ENCODE results near the gene PLEKHA6.

PLEKHA6 gene

DNA sequence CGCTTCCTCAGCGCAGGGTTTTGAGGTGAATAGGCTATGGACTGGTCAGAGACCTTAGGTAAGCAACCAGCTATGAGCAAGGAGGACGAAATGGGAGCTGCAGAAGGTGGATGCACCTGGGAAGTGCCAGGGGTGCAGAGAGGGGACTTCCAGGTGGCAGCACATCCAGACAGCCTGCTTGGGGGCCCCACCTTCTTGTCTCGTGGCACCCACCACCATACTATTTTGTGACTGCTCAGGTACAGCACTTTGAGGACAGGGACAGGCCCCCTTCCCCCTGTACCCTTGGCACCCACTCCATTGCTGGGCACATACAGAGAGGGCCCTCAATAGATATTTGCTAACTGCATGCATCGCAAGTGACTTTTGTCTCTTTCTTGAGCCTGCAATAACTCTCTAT, 162.7 kb downstream of the PLEKHA6 start:
- Histone ChIP-seq H4K12ac (ENCODE audit: low read depth, low read length) (no peak overlapping the region), H4K91ac (ENCODE audit: low read depth, low read length) (no peak overlapping the region), H3K9me3 (ENCODE audit: insufficient read depth, low read depth, low read length) (peaks cover 5% of the 10 kb centered on the region), H3K4me3 (ENCODE audit: low read depth, low read length) (no peak overlapping the region), H3K79me2 (ENCODE audit: control insufficient read depth, insufficient read depth, low read length, poor library complexity) (peaks cover 2% of the 10 kb centered on the region), H2AFZ (ENCODE audit: insufficient read depth, low read length, poor library complexity) (no peak overlapping the region), H2BK12ac (ENCODE audit: low read length) (peak overlapping the region; percentile 26), H3K9ac (ENCODE audit: low read length) (no peak overlapping the region), H3K4me2 (ENCODE audit: low read length) (no peak overlapping the region), H3K27me3 (ENCODE audit: insufficient read depth, low read length) (no peaks in the 10 kb centered on the region), H3K4ac (ENCODE audit: low read depth, low read length) (no peak overlapping the region), H2BK120ac (ENCODE audit: insufficient read depth, low read length, poor library complexity) (no peak overlapping the region), H3K36me3 (ENCODE audit: control insufficient read depth in 1 of 2, insufficient read depth in 2 of 2, low read length in 2 of 2) (no peaks in the 10 kb centered on the region), H3K79me1 (ENCODE audit: low read length) (peaks cover 18% of the 10 kb centered on the region), H3K4me1 (ENCODE audit: control insufficient read depth in 1 of 2, insufficient read depth in 2 of 2, low read length in 2 of 2) (peaks cover 23 to 30% of the 10 kb centered on the region in 2 experiments), H3K14ac (ENCODE audit: low read length) (no peak overlapping the region), H3K27ac (ENCODE audit: low read depth, low read length) (no peak overlapping the region), H2AK5ac (ENCODE audit: low read length) (peak overlapping the region; percentile 31), H4K8ac (ENCODE audit: low read depth, low read length) (no peak overlapping the region), H3K18ac (ENCODE audit: low read length) (no peak overlapping the region), H2BK5ac (ENCODE audit: low read depth, low read length, poor library complexity) (no peak overlapping the region), H3K23ac (ENCODE audit: low read length) (no peak overlapping the region)
- WGBS (ENCODE audit: extremely low coverage, insufficient coverage, insufficient read length): no CpG with 5 or more reads among the region's 5 CpGs
- no peak for DNase-seq

DNA sequence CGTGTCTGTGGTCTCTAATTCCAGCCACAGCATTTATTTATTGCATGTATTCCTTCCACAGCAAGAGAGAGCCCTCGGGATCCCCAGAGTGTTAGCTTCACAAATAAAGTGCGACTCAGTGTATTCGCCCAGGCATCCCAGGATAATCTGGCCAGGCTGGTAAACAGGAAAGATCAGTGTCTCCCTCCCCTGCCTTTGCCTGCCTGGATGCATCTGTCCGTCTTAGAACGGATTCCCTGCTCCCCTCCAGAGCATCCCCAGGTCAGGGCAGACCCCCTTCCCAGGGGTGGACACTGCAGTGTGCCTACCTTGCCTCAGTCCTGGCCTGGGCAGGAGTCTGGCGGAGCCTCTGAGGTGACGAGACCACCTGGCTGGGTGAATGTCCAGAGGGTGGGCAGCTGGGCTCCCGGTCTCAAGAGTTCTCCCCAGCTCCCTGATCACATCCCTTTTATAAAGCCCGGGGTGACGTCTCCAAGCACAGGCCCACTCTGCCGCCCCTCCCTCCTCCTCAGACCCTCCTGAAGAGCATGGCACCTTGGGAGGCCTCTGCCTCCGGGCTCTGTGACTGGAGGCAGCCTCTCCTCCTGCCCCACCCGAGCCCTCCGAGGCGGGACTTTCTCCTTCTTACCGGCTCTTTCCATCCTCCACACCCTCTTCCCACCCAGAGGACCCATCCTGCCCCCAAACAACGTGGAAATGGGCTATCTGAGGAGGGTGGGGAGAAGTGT, 163.5 kb downstream of the PLEKHA6 start, which contains the start of gene KISS1:
KISS1 (minus strand) TSS at position 424 of the 728 bp plus-strand sequence. CDS start 3,615 bp downstream, outside the sequence.
- H3K23ac ChIP-seq (ENCODE audit: low read length): peak within 1 kb of the TSS; percentile 55
- H3K27ac ChIP-seq (ENCODE audit: low read depth, low read length): no peak within 1 kb of the TSS
- H3K79me1 ChIP-seq (ENCODE audit: low read length): peaks cover 18% of the 10 kb centered on the region
- peaks cover 23 to 30% of the 10 kb centered on the region in 2 experiments for H3K4me1 ChIP-seq (ENCODE audit: control insufficient read depth in 1 of 2, insufficient read depth in 2 of 2, low read length in 2 of 2)
- no CpG with 5 or more reads among the region's 18 CpGs for WGBS (ENCODE audit: extremely low coverage, insufficient coverage, insufficient read length)
- H3K4me2 ChIP-seq (ENCODE audit: low read length): no peak within 1 kb of the TSS
- no peak within 1 kb of the TSS for H2AFZ ChIP-seq (ENCODE audit: insufficient read depth, low read length, poor library complexity)
- no peak within 1 kb of the TSS for H2BK120ac ChIP-seq (ENCODE audit: insufficient read depth, low read length, poor library complexity)
- no peak within 1 kb of the TSS for H3K4ac ChIP-seq (ENCODE audit: low read depth, low read length)
- H2AK5ac ChIP-seq (ENCODE audit: low read length): peak within 1 kb of the TSS; percentile 65
- H4K91ac ChIP-seq (ENCODE audit: low read depth, low read length): peak within 1 kb of the TSS; percentile 65
- no peaks in the 10 kb centered on the region for H3K36me3 ChIP-seq (ENCODE audit: control insufficient read depth in 1 of 2, insufficient read depth in 2 of 2, low read length in 2 of 2)
- H3K27me3 ChIP-seq (ENCODE audit: insufficient read depth, low read length): no peaks in the 10 kb centered on the region
- peak within 1 kb of the TSS; percentile 7 for H4K8ac ChIP-seq (ENCODE audit: low read depth, low read length)
- no peak within 1 kb of the TSS for H3K9ac ChIP-seq (ENCODE audit: low read length)
- peak within 1 kb of the TSS; percentile 47 for H3K4me3 ChIP-seq (ENCODE audit: low read depth, low read length)
- peak within 1 kb of the TSS; percentile 18 for H3K14ac ChIP-seq (ENCODE audit: low read length)
- H2BK12ac ChIP-seq (ENCODE audit: low read length): peak within 1 kb of the TSS; percentile 26
- H4K12ac ChIP-seq (ENCODE audit: low read depth, low read length): no peak within 1 kb of the TSS
- peak in 1 of 2 donors; percentile 23 for DNase-seq
- H3K79me2 ChIP-seq (ENCODE audit: control insufficient read depth, insufficient read depth, low read length, poor library complexity): peaks cover 2% of the 10 kb centered on the region
- peaks cover 5% of the 10 kb centered on the region for H3K9me3 ChIP-seq (ENCODE audit: insufficient read depth, low read depth, low read length)
- H2BK5ac ChIP-seq (ENCODE audit: low read depth, low read length, poor library complexity): no peak within 1 kb of the TSS
- H3K18ac ChIP-seq (ENCODE audit: low read length): peak within 1 kb of the TSS; percentile 16

DNA sequence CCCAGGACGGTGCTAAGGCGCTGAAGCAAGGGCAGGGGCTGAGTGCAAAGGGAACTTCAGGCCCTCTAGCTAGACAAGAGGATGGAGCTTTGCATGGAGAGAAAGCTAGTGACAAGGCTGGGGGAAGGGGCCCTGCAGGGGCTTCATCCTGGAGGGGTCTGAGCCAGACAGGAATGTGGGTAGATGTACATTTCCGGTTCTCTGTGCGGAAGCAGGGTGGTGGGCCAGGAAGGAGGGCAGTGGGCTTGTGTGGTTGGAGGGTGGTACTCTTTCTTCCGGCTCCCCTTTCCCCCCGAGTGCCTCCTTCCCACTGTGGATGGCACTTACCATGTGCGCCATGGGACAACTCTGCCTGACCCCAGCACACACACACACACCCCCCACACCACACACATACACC, 165.0 kb downstream of the PLEKHA6 start:
- WGBS (ENCODE audit: extremely low coverage, insufficient coverage, insufficient read length): no CpG with 5 or more reads among the region's 7 CpGs
- H3K79me1 ChIP-seq (ENCODE audit: low read length): peaks cover 18% of the 10 kb centered on the region
- no peak overlapping the region for H3K4me2 ChIP-seq (ENCODE audit: low read length)
- H2BK12ac ChIP-seq (ENCODE audit: low read length): no peak overlapping the region
- no peaks in the 10 kb centered on the region for H3K36me3 ChIP-seq (ENCODE audit: control insufficient read depth in 1 of 2, insufficient read depth in 2 of 2, low read length in 2 of 2)
- no peak overlapping the region for H2BK5ac ChIP-seq (ENCODE audit: low read depth, low read length, poor library complexity)
- H2AFZ ChIP-seq (ENCODE audit: insufficient read depth, low read length, poor library complexity): no peak overlapping the region
- H3K9me3 ChIP-seq (ENCODE audit: insufficient read depth, low read depth, low read length): peaks cover 5% of the 10 kb centered on the region
- H4K12ac ChIP-seq (ENCODE audit: low read depth, low read length): no peak overlapping the region
- no peak overlapping the region for H3K18ac ChIP-seq (ENCODE audit: low read length)
- no peak overlapping the region for H2AK5ac ChIP-seq (ENCODE audit: low read length)
- no peak overlapping the region for H3K27ac ChIP-seq (ENCODE audit: low read depth, low read length)
- no peak overlapping the region for H3K9ac ChIP-seq (ENCODE audit: low read length)
- H3K79me2 ChIP-seq (ENCODE audit: control insufficient read depth, insufficient read depth, low read length, poor library complexity): peaks cover 2% of the 10 kb centered on the region
- peaks cover 3% of the 10 kb centered on the region for H3K27me3 ChIP-seq (ENCODE audit: insufficient read depth, low read length)
- no peak overlapping the region for H3K14ac ChIP-seq (ENCODE audit: low read length)
- peak overlapping the region; percentile 47 for H3K4me3 ChIP-seq (ENCODE audit: low read depth, low read length)
- no peak overlapping the region for H2BK120ac ChIP-seq (ENCODE audit: insufficient read depth, low read length, poor library complexity)
- peak overlapping the region; percentile 55 for H3K23ac ChIP-seq (ENCODE audit: low read length)
- no peak overlapping the region for H4K91ac ChIP-seq (ENCODE audit: low read depth, low read length)
- H3K4ac ChIP-seq (ENCODE audit: low read depth, low read length): no peak overlapping the region
- no peak overlapping the region for H4K8ac ChIP-seq (ENCODE audit: low read depth, low read length)
- H3K4me1 ChIP-seq (ENCODE audit: control insufficient read depth in 1 of 2, insufficient read depth in 2 of 2, low read length in 2 of 2): peaks cover 23 to 29% of the 10 kb centered on the region in 2 experiments
- no peak for DNase-seq

DNA sequence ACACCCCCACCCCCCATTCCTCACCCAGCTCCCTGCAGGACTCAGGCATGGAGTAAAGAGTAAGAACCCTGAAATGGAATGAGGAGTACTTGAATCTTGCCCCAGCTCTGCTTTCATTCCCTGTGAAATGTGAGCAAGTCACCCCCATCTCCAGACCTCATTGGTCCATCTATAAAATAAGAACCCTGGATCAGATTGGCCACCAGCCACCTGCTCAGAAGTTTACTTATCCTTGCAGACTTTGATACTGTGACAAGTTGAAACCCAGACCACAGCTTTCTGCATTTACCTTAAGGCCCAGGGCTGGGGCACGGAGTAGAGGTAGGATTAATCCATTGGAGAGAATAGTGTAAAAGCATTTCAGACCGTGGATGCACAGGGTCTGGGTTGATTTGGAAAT, 165.6 kb downstream of the PLEKHA6 start:
- Histone ChIP-seq H3K4me2 (ENCODE audit: low read length) (no peak overlapping the region), H2AK5ac (ENCODE audit: low read length) (no peak overlapping the region), H3K9ac (ENCODE audit: low read length) (no peak overlapping the region), H3K18ac (ENCODE audit: low read length) (no peak overlapping the region), H2BK5ac (ENCODE audit: low read depth, low read length, poor library complexity) (no peak overlapping the region), H3K9me3 (ENCODE audit: insufficient read depth, low read depth, low read length) (peaks cover 5% of the 10 kb centered on the region), H3K4ac (ENCODE audit: low read depth, low read length) (no peak overlapping the region), H3K4me3 (ENCODE audit: low read depth, low read length) (no peak overlapping the region), H3K36me3 (ENCODE audit: control insufficient read depth in 1 of 2, insufficient read depth in 2 of 2, low read length in 2 of 2) (no peaks in the 10 kb centered on the region), H3K14ac (ENCODE audit: low read length) (no peak overlapping the region), H4K91ac (ENCODE audit: low read depth, low read length) (no peak overlapping the region), H3K23ac (ENCODE audit: low read length) (no peak overlapping the region), H4K8ac (ENCODE audit: low read depth, low read length) (no peak overlapping the region), H3K27me3 (ENCODE audit: insufficient read depth, low read length) (peaks cover 5% of the 10 kb centered on the region), H2BK120ac (ENCODE audit: insufficient read depth, low read length, poor library complexity) (no peak overlapping the region), H2AFZ (ENCODE audit: insufficient read depth, low read length, poor library complexity) (no peak overlapping the region), H2BK12ac (ENCODE audit: low read length) (no peak overlapping the region), H3K27ac (ENCODE audit: low read depth, low read length) (no peak overlapping the region), H3K79me2 (ENCODE audit: control insufficient read depth, insufficient read depth, low read length, poor library complexity) (peaks cover 1% of the 10 kb centered on the region), H3K79me1 (ENCODE audit: low read length) (peaks cover 13% of the 10 kb centered on the region), H4K12ac (ENCODE audit: low read depth, low read length) (no peak overlapping the region), H3K4me1 (ENCODE audit: control insufficient read depth in 1 of 2, insufficient read depth in 2 of 2, low read length in 2 of 2) (peaks cover 18 to 23% of the 10 kb centered on the region in 2 experiments)
- no peak for DNase-seq
- no CpG with 5 or more reads among the region's 2 CpGs for WGBS (ENCODE audit: extremely low coverage, insufficient coverage, insufficient read length)

Measured in trophoblast cell (in vitro differentiated cells and primary cell).